GM19025 (cell line): ENCODE data around the gene NRG2.

Source experiments
- ATAC-seq: cut with Tn5 transposase; IDR thresholded peaks from one replicate; pipeline ENCODE4 v1.9.1; 2021; ENCODE audit warnings: mild to moderate bottlenecking, low read depth, moderate library complexity; ENCODE audit not compliant: unreplicated experiment

The NRG2 gene

GRCh38 chr5:139911425-139912120 is 131.5 kb downstream of the NRG2 start:
- no peak for ATAC-seq

GRCh38 chr5:139910901-139911300 is 132.2 kb downstream of the NRG2 start:
- ATAC-seq, result no peak

- no peak for ATAC-seq
These were observed 133.1 kb downstream of the NRG2 start for GRCh38 chr5:139910036-139910435.

- no peak for ATAC-seq
These were observed 134.3 kb downstream of the NRG2 start for GRCh38 chr5:139908749-139909148.

- ATAC-seq, result no peak
These were observed 136.4 kb downstream of the NRG2 start for GRCh38 chr5:139906661-139907060.

GRCh38 chr5:139904816-139905661 is 138.1 kb downstream of the NRG2 start:
- ATAC-seq, result no peak

- ATAC-seq, result no peak
These were observed 138.6 kb downstream of the NRG2 start for GRCh38 chr5:139904566-139904815.

GRCh38 chr5:139903795-139904565 is 139.1 kb downstream of the NRG2 start:
- no peak for ATAC-seq

GRCh38 chr5:139903450-139903794 is 139.7 kb downstream of the NRG2 start:
- no peak for ATAC-seq

GRCh38 chr5:139901986-139902385 is 141.1 kb downstream of the NRG2 start:
- no peak for ATAC-seq

- no peak for ATAC-seq
These were observed 141.9 kb downstream of the NRG2 start for GRCh38 chr5:139901251-139901575.

- ATAC-seq, result no peak
These were observed 142.4 kb downstream of the NRG2 start for GRCh38 chr5:139900546-139901250.

- ATAC-seq, result no peak
These were observed 144.1 kb downstream of the NRG2 start for GRCh38 chr5:139898981-139899380.

GRCh38 chr5:139897982-139898381 is 145.1 kb downstream of the NRG2 start:
- no peak for ATAC-seq

GRCh38 chr5:139897342-139897741 is 145.8 kb downstream of the NRG2 start:
- no peak for ATAC-seq

- ATAC-seq, result no peak
These were observed 146.4 kb downstream of the NRG2 start for GRCh38 chr5:139896718-139897117.

- no peak for ATAC-seq
These were observed 147.5 kb downstream of the NRG2 start for GRCh38 chr5:139895647-139896046.

GRCh38 chr5:139895046-139895445 is 148.1 kb downstream of the NRG2 start:
- ATAC-seq, result no peak

- no peak for ATAC-seq
These were observed 149.2 kb downstream of the NRG2 start for GRCh38 chr5:139893873-139894272.

- no peak for ATAC-seq
These were observed 153.7 kb downstream of the NRG2 start for GRCh38 chr5:139889410-139889809.

GRCh38 chr5:139888370-139888769 is 154.7 kb downstream of the NRG2 start:
- no peak for ATAC-seq
